Type B pancreatic cell (in vitro differentiated cells): ENCODE results near the gene TOMM34. TPM values are rescaled to one million over a fixed set of nuclear protein-coding genes. Genes with fewer than 3 reads are reported as not detected.

Experiments
- DNase-seq: peaks from one replicate; pipeline ENCODE4 v3.0.0; 2021; ENCODE audit warnings: mixed read lengths; ENCODE audit not compliant: unreplicated experiment; ENCODE audit errors: extremely low spot score
- H3K27ac Mint-ChIP-seq: 2 replicates; pipeline ENCODE4 v1.8.0; 2021; ENCODE audit warnings: mild to moderate bottlenecking, mixed read lengths
- H3K27me3 Mint-ChIP-seq: 2 replicates; pipeline ENCODE4 v1.8.0; 2021; ENCODE audit warnings: mixed read lengths
- H3K36me3 Mint-ChIP-seq: 2 replicates; pipeline ENCODE4 v1.8.0; 2021; ENCODE audit warnings: mixed read lengths
- H3K4me1 Mint-ChIP-seq: one replicate; pipeline ENCODE4 v1.8.0; 2021; ENCODE audit warnings: mixed read lengths; ENCODE audit not compliant: unreplicated experiment
- H3K4me3 Mint-ChIP-seq: 2 replicates; pipeline ENCODE4 v1.8.0; 2021; ENCODE audit warnings: mild to moderate bottlenecking, mixed read lengths
- H3K9me3 Mint-ChIP-seq: 2 replicates; pipeline ENCODE4 v1.8.0; 2021; ENCODE audit warnings: mixed read lengths
- total RNA-seq: library from RNA; stranded (reverse); gene quantifications from 2 replicates; pipeline ENCODE4 v1.2.1, GENCODE V29; 2021; ENCODE audit warnings: low replicate concordance
- TF ChIP-seq, protein P1 (sequence below): fragments of 200-600 bp; sonication (generic); conservative IDR thresholded peaks from 2 replicates; pipeline ENCODE4 v1.5.0; 2021; ENCODE audit warnings: antibody characterized with exemption, mild to moderate bottlenecking

TOMM34 gene
- total RNA-seq, 1 donor from 2014 or later = 42.8 TPM

GRCh38 chr20:44956410-44956809 lies 3.8 kb downstream of the TOMM34 start:
- DNase-seq = no peak
- Mint-ChIP-seq H3K36me3 (peaks cover 45% of the 10 kb centered on the region), H3K9me3 (no peaks in the 10 kb centered on the region), H3K4me1 (peaks cover 52% of the 10 kb centered on the region), H3K27me3 (no peaks in the 10 kb centered on the region), H3K27ac (peak overlapping the region; percentile 97), H3K4me3 (peak overlapping the region; percentile 81)
- TF ChIP-seq, protein P1, sequence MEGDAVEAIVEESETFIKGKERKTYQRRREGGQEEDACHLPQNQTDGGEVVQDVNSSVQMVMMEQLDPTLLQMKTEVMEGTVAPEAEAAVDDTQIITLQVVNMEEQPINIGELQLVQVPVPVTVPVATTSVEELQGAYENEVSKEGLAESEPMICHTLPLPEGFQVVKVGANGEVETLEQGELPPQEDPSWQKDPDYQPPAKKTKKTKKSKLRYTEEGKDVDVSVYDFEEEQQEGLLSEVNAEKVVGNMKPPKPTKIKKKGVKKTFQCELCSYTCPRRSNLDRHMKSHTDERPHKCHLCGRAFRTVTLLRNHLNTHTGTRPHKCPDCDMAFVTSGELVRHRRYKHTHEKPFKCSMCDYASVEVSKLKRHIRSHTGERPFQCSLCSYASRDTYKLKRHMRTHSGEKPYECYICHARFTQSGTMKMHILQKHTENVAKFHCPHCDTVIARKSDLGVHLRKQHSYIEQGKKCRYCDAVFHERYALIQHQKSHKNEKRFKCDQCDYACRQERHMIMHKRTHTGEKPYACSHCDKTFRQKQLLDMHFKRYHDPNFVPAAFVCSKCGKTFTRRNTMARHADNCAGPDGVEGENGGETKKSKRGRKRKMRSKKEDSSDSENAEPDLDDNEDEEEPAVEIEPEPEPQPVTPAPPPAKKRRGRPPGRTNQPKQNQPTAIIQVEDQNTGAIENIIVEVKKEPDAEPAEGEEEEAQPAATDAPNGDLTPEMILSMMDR = no peak

GRCh38 chr20:44955270-44955669 lies 4.9 kb downstream of the TOMM34 start:
- TF ChIP-seq, protein P1 = no peak
- H3K27me3 Mint-ChIP-seq = no peaks in the 10 kb centered on the region
- no peaks in the 10 kb centered on the region for H3K9me3 Mint-ChIP-seq
- H3K27ac Mint-ChIP-seq = peak overlapping the region; percentile 97
- peaks cover 52% of the 10 kb centered on the region for H3K36me3 Mint-ChIP-seq
- no peak for DNase-seq
- H3K4me1 Mint-ChIP-seq = peaks cover 41% of the 10 kb centered on the region
- peak overlapping the region; percentile 20 for H3K4me3 Mint-ChIP-seq

DNA sequence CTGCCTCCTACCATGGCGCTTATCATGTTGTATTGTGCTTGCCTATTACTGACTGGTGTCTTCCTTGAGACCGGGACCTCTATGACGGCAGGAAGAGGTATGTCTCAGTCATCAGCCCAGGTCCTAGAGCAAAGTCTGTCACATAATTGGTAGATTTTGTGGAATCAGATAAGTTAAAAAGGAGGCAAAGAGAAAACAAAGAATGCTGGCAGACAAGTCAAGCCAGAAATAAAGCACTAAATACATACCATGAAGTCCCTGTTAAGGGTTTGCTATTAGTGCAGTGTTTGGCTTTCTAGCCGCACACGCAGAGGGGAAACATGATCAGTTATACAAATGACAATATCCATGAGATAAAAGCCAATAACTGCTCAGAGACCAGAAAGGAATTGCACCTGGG lies 6.0 kb downstream of the TOMM34 start:
- Mint-ChIP-seq H3K4me1 (peaks cover 35% of the 10 kb centered on the region), H3K9me3 (no peaks in the 10 kb centered on the region), H3K4me3 (peak overlapping the region; percentile 65), H3K27ac (peak overlapping the region; percentile 97), H3K27me3 (no peaks in the 10 kb centered on the region), H3K36me3 (peaks cover 52% of the 10 kb centered on the region)
- no peak for DNase-seq
- TF ChIP-seq, protein P1 = no peak

DNA sequence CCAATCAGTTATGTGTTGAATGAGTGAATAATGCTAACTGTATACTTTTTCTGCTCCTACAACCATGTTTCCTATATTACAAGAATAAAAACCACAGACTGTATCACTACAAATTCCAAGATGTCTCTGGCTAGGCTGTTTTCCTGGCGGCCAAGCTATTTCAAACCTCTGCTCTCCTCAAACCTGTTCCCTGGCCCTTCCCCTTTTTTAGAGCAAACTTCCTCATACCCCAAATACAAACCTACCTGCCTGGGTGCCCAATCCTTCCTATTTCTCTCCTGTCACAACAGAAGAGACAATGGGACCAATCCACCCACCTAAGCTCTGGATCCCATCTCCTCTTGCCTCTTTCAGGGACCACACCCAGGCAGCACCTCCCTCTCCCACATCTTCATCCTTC lies 7.5 kb downstream of the TOMM34 start:
- TF ChIP-seq, protein P1 = no peak
- Mint-ChIP-seq H3K9me3 (no peaks in the 10 kb centered on the region), H3K36me3 (peaks cover 46% of the 10 kb centered on the region), H3K27ac (peak overlapping the region; percentile 97), H3K4me3 (peak overlapping the region; percentile 31), H3K27me3 (no peaks in the 10 kb centered on the region), H3K4me1 (peaks cover 21% of the 10 kb centered on the region)
- no peak for DNase-seq

DNA sequence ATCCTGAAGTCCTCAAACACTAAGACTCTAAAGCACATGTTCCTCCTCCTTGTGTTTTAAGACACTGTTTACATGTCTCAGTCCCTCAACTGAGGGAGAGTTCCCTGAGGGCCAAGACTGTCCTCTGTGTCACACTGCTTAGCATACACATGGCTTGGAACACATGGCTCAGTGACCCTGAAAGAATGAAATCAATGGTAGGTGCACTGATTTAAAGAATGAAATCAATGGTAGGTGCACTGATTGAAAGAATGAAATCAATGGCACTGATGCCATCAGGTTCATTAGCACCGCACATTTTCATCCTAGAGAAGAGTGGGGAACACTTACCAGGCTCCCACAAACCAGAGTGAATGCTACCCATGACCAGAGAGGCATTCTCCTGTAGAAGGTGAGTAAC lies 9.8 kb downstream of the TOMM34 start:
- DNase-seq = no peak
- H3K27me3 Mint-ChIP-seq = no peaks in the 10 kb centered on the region
- no peak overlapping the region for H3K27ac Mint-ChIP-seq
- no peak overlapping the region for H3K4me3 Mint-ChIP-seq
- TF ChIP-seq, protein P1 = no peak
- H3K9me3 Mint-ChIP-seq = no peaks in the 10 kb centered on the region
- H3K4me1 Mint-ChIP-seq = peaks cover 20% of the 10 kb centered on the region
- peaks cover 45% of the 10 kb centered on the region for H3K36me3 Mint-ChIP-seq

GRCh38 chr20:44948513-44948912 lies 11.7 kb downstream of the TOMM34 start:
- no peaks in the 10 kb centered on the region for H3K9me3 Mint-ChIP-seq
- TF ChIP-seq, protein P1 = no peak
- no peak overlapping the region for H3K4me3 Mint-ChIP-seq
- H3K4me1 Mint-ChIP-seq = peaks cover 13% of the 10 kb centered on the region
- H3K27me3 Mint-ChIP-seq = no peaks in the 10 kb centered on the region
- H3K27ac Mint-ChIP-seq = no peak overlapping the region
- no peak for DNase-seq
- peaks cover 36% of the 10 kb centered on the region for H3K36me3 Mint-ChIP-seq
